ENCODE measurements around the gene SEPTIN5. TPM values are rescaled to one million over a fixed set of nuclear protein-coding genes. Genes with fewer than 3 reads are reported as not detected.

SEPTIN5 gene
- total RNA-seq, 1 donor from 2014 or later: 29.3 TPM

- peak; percentile 58 for DNase-seq
Observed at GRCh38 chr22:19762568-19763457, 48.5 kb downstream of the SEPTIN5 start.

DNA sequence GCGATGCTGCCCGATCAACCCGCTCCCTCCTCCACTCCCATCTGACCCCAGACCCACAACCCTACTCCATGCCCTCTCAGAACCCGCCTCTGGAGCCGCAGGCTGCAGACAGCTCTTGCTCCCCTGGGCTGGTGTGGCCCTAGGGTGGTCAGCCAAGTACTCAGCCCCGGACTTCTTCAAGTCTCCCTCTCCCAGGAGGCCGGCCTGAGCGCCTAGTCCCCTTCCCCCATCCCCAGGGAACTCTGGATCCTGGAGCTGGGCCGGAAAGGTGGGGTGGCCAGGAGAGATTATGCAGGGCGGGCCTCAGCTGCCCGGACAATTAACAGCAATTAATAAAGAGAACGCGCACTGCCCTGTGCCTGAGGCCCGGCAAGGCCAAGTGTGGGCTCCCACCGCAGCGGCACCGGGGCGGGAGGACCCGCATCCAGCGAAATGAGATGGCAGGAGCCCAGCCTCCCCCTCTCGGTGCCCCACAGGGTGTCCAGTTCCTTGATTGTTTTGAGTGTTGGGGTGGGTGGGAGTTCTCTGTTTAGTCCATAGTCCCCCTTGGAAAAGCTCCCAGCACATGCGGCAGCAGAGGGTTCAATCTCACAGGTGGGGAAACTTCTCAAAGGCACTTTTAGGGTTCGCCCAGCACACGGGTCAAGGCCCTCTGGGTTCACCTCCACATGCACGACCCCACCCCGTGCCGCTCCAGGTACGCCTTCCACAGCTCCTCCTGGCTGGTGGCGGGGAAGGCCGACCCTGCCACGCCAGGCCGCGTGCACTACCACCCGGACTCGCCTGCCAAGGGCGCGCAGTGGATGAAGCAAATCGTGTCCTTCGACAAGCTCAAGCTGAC, 49.4 kb downstream of the SEPTIN5 start:
- DNase-seq: no peak

DNA sequence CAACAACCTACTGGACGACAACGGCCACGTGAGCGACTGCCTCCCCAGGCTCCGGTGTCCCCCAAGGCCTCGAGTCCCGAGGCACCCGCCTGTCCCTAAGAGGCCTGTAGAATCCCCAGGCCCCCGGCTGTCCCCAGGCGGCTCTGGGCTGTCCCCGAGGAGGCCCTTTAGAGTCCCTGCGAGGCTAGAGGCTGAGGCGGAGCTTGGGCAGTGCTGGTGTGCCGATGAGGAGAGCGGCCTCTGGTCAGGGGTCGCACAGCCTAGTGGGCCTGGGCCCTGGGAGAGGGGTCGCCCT, 49.9 kb downstream of the SEPTIN5 start:
- DNase-seq: no peak

- DNase-seq: no peak
Observed at GRCh38 chr22:19764636-19765476, 50.6 kb downstream of the SEPTIN5 start.

DNA sequence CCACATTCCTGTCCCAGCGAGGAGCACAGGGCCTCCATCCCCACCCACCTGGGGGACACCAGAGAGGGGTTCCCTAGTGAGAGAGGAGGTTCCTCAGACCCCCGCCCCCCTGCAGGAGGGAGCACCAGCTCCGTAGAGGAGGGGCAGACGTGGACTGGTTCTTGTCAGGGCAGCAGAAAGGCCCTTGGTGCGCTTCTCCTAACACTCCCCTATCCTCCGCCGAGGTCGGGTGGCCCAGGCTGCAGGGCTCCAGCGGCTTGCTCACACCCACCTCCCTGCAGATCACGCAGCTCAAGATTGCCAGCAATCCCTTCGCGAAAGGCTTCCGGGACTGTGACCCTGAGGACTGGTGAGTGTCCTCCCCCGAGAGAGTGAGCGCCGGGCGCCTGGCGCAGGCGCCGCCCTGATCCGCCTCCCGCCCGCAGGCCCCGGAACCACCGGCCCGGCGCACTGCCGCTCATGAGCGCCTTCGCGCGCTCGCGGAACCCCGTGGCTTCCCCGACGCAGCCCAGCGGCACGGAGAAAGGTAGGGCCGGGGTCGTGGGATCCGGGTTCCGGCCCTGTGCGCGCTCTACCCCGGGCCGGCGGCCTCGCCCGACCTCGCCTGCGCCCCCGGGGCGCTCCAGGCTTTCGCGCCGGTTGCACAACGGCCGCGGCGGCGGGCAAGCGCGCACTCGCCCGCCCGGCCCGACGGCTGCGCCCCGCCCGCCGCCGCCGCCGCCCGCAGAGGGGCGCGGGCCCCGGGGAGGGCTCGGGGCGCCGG, 51.4 kb downstream of the SEPTIN5 start:
- DNase-seq: no peak

- DNase-seq: no peak
Observed at GRCh38 chr22:19766240-19766510, 51.9 kb downstream of the SEPTIN5 start.

DNA sequence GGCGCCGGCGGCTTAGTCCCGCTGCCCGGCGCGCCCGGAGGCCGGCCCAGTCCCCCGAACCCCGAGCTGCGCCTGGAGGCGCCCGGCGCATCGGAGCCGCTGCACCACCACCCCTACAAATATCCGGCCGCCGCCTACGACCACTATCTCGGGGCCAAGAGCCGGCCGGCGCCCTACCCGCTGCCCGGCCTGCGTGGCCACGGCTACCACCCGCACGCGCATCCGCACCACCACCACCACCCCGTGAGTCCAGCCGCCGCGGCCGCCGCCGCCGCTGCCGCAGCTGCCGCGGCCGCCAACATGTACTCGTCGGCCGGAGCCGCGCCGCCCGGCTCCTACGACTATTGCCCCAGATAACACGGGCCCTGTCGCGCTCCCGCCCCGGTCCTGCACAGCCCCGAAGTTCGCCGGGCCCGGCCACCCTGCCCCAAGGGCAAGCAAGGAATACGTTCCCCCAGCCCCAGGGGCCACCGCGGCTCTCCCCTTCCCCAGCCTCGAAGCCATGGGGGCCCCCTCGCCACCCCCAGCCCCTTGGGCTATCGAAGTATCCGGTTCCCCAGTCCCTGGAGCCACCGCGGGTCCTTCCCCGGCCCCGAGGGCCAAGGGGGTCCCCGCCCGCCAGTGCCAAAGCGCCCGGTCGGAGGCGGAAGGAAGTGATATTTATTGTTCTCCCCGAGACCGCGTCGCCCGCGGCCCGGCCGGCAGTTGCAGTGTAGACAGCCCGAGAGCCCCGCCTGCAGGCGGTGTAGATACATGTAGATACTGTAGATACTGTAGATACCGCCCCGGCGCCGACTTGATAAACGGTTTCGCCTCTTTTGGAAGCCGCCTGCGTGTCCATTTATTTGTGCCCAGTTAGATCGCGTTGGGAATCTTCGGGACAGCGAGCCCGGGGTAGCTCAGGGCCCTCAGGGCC, 52.5 kb downstream of the SEPTIN5 start:
- peak; percentile 50 for DNase-seq

DNA sequence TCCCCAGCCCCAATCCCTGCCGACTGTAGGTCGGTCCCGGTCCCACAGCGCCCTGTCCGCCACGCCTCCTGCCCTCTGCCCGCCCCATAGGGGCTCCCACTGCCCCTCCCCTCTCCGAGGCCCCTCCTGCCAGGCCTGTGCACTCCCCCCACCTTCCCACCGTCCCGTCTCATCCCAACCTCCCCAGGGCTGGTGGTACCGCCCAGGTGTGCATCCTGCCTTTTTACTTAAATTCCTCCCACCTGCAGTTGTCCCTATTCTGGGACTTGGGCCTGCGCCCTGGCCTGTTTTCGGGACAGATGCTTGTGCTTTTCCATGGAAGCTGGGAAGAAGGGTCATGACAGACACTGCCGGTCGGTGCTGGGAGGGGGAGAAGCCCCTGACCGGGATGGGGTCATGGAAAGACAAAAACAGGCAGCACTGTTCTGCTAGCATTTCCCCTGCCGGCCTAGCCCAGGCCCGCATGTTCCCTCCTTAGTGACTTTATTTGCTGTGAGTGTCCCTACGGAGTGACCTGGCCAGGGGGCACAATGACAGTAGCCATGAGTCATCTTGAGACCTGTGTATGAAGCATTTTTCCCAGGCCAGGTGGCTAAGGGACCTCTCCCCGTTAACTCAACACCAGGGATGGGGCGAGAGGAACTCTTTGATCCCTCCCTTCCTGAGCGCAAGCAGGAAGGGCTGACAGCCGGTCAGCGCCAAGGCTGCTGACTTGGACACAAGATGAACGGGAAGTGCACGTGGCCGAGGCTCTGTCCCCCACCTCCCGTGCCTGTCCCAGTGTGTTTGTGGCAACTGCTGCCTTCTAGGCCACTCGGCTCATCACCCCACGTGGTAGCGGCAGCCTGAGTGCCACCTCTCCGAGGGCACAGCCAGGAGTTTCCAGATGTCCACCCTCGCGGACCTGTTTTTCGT, 53.4 kb downstream of the SEPTIN5 start:
- DNase-seq: peak; percentile 64

DNA sequence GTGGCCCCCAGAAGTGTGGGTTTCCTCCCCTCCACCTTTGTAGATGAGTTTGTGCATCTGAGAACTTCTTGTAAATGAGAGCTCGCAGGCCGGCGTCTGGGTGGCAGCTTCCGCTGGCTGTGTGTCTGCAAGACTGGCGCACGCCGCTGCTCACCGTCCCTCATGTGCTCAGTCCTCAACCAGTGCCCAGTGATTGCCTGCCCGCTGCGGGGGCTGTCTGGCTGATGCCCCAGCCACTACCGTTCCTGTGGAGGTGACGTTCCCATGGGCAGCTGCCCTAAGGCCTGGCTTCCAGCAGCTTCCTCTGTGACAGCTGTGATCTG, 55.1 kb downstream of the SEPTIN5 start:
- no peak for DNase-seq

DNA sequence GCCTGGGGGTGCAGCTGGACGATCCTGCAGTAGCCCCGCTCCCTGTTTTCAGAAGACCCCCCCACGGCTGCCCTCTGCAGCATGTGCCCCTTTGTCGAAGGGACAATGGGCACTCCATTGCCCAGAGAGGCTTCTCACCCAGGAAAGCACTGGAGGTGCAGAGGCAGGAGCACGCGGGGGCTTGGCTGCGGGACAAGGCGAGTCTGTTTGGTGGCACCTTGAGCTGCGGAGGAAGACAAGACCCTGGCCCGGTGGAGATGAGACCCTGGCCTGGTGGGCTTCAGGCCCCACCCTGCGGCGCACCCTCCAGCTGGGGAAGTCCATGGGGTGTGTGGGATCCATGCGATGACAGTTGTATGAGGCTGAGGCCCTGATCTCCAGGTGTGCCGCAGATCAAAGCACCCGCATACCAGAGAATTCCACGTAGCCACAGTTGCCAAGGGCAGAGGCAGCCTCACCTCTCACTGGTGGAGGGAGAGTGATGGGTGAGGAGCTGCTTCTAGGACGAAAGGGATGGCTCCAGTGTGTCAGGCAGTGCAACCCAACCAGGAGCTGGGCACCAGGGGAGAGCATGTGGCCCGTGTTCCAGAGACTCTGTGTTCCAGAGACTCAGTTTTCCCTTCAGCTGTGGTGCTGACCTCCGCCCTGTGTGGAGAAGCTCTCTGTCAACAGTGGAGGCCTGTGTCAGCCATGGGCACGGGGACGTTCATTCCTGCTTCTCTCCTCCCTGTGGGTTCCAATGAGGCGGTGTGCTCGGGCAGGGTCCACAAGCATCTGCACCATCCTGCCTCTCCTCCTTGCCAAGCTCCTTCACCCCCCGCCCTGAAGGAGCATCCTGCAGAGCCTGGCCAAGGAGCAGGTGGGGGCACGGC, 56.3 kb downstream of the SEPTIN5 start:
- no peak for DNase-seq

DNA sequence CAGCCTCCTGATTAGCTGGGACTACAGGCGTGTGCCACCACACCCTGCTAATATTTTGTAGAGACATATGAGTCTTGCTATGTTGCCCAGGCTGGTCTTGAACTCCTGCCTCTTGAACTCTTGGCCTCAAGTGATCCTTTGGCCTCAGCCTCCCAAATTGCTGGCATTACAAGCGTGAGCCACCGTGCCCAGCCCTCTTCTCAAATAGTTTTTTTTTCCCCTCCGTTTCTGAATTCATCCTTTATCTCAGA, 58.0 kb downstream of the SEPTIN5 start:
- no peak for DNase-seq

Other genes with a start within 250 kb of the SEPTIN5 start
- 105 and 147 TPM in 2 replicates for gene UFD1, start 235.3 kb upstream of the SEPTIN5 start, total RNA-seq
- gene CDC45, start 234.6 kb upstream of the SEPTIN5 start, total RNA-seq: 12.4 and 35.3 TPM in 2 replicates
- 1,341 and 2,150 TPM in 2 replicates for gene CLDN5, start 190.1 kb upstream of the SEPTIN5 start, total RNA-seq
- 5.3 and 5.4 TPM in 2 replicates for gene GP1BB, start 9.0 kb downstream of the SEPTIN5 start, total RNA-seq
- 69.6 and 73.2 TPM in 2 replicates for gene TBX1, start 46.3 kb downstream of the SEPTIN5 start, total RNA-seq
- 7.3 and 12.4 TPM in 2 replicates for gene GNB1L, start 140.4 kb downstream of the SEPTIN5 start, total RNA-seq
- gene RTL10, start 140.4 kb downstream of the SEPTIN5 start, total RNA-seq: 28.1 and 30.7 TPM in 2 replicates
- gene COMT, start 227.3 kb downstream of the SEPTIN5 start, total RNA-seq: 551 and 616 TPM in 2 replicates
- gene TXNRD2, start 227.3 kb downstream of the SEPTIN5 start, total RNA-seq: 81.9 and 129 TPM in 2 replicates